Right ventricle myocardium superior (tissue), 1 donor: ENCODE measurements around the gene RASA1. TPM values are rescaled to one million over a fixed set of nuclear protein-coding genes. Genes with fewer than 3 reads are reported as not detected.

ENCODE experiments used
- ATAC-seq: fragments of 200-7000 bp; cut with Tn5 transposase; one replicate; pipeline ENCODE4 v1.9.1; 2020; ENCODE audit warnings: mild to moderate bottlenecking; ENCODE audit not compliant: poor library complexity
- DNase-seq: peaks from one replicate; pipeline ENCODE4 v3.0.0-alpha.2; 2020
- intact Hi-C: fragments of 100-400 bp; cut with DNase I; formaldehyde crosslinking; loops from one replicate; pipeline ENCODE4 v1.11.2; 2022
- total RNA-seq: library from RNA; stranded (reverse); fragmentation: NEBNext Ultra II Directional; extraction: Animal tissue kit (Norgen Biotek cat#: 25700); gene quantifications from one replicate; pipeline ENCODE4 v1.2.1, GENCODE V29; 2021
- donor health status: DM: no; HTN: yes; CAD: no; lungs with severe emphysema.

Gene RASA1
- total RNA-seq, 1 donor from 2014 or later, result 18.1 TPM

- ATAC-seq (no peak), DNase-seq (no peak)
- intact Hi-C loops, result loop anchor here (10.0 kb wide), 1 partner anchor 148 kb away; the partner anchor contains the start of gene RASA1
These were observed 145.6 kb downstream of the RASA1 start for GRCh38 chr5:87413343-87413645.

GRCh38 chr5:87418506-87418905 is 150.8 kb downstream of the RASA1 start:
- intact Hi-C loops, result loop anchor here (10.0 kb wide), 1 partner anchor 154 kb away; the partner anchor contains the start of gene RASA1
- no peak for DNase-seq
- ATAC-seq, result no peak

GRCh38 chr5:87421307-87421706 is 153.6 kb downstream of the RASA1 start:
- intact Hi-C loops, result no loop called here

GRCh38 chr5:87423755-87424154 is 156.1 kb downstream of the RASA1 start:
- DNase-seq, result no peak
- intact Hi-C loops, result no loop called here
- ATAC-seq, result no peak

More at GRCh38 chr5:87421307-87421706, 153.6 kb downstream of the RASA1 start:
- no peak for ATAC-seq
- no peak for DNase-seq

GRCh38 chr5:87430863-87431457 is 163.3 kb downstream of the RASA1 start:
- no peak for DNase-seq
- intact Hi-C loops, result no loop called here
- ATAC-seq, result no peak

- ATAC-seq (no peak), DNase-seq (no peak)
- intact Hi-C loops, result no loop called here
These were observed 164.8 kb downstream of the RASA1 start for GRCh38 chr5:87432460-87432859.

- ATAC-seq (no peak), DNase-seq (no peak)
- intact Hi-C loops, result no loop called here
These were observed 166.3 kb downstream of the RASA1 start for GRCh38 chr5:87433945-87434344.

- intact Hi-C loops, result no loop called here
- no peak for DNase-seq
- no peak for ATAC-seq
These were observed 166.8 kb downstream of the RASA1 start for GRCh38 chr5:87434461-87434860.

- DNase-seq, result no peak
- intact Hi-C loops, result no loop called here
- no peak for ATAC-seq
These were observed 167.5 kb downstream of the RASA1 start for GRCh38 chr5:87435144-87435694.

- intact Hi-C loops, result no loop called here
These were observed 170.0 kb downstream of the RASA1 start for GRCh38 chr5:87437724-87438123.

GRCh38 chr5:87438231-87438630 is 170.5 kb downstream of the RASA1 start:
- intact Hi-C loops, result no loop called here
- DNase-seq (no peak), ATAC-seq (no peak)

More at GRCh38 chr5:87437724-87438123, 170.0 kb downstream of the RASA1 start:
- DNase-seq, result no peak
- no peak for ATAC-seq

Other genes with a start within 250 kb of the RASA1 start
- gene CCNH, start 145.0 kb downstream of the RASA1 start, total RNA-seq, result 16.6 TPM